AG04449 (cell line): ENCODE results near the gene TCEAL6.
A peak's percentile ranks its signal among the peaks of the same experiment; 100 is the strongest.
"Not testable (repeated sequence)": the region's sequence is repeated elsewhere in the genome, so short reads cannot be mapped to it uniquely, and the experiment has no call there.

ENCODE experiments used
- CTCF ChIA-PET: fragments of 350-600 bp; formaldehyde crosslinking; extraction: SDS; loops from one replicate; lab custom pipeline; 2021; ENCODE audit warnings: antibody characterized with exemption; lab: Yijun Ruan, JAX
- POLR2A ChIA-PET: fragments of 400-600, 350-600 bp; formaldehyde crosslinking; extraction: SDS; loops from one replicate; lab custom pipeline; 2020; ENCODE audit warnings: antibody characterized with exemption, inconsistent platforms; lab: Yijun Ruan, JAX
- DNase-seq: peaks from one replicate; pipeline ENCODE4 v3.0.0-alpha.2; 2010; ENCODE audit warnings: low read depth, low spot score
- H3K4me3 ChIP-seq: 2 replicates; pipeline ENCODE4 v1.5.1; 2011; ENCODE audit warnings: low read depth, mild to moderate bottlenecking, control low read depth, low read length
- CTCF ChIP-seq: IDR thresholded peaks from one replicate; pipeline ENCODE4 v1.5.1; 2011; ENCODE audit warnings: mild to moderate bottlenecking, moderate library complexity, low read length, control low read depth, inconsistent platforms; ENCODE audit not compliant: insufficient read depth; ENCODE audit errors: missing control alignments

Gene TCEAL6

GRCh38 chrX:102142274-102142673, at the start of gene TCEAL6:
Gene TCEAL6 (minus strand): TSS chrX:102142481.
- CTCF ChIA-PET, H3K4me3 ChIP-seq, DNase-seq, POLR2A ChIA-PET: not testable (repeated sequence)

- no peak overlapping the region for H3K4me3 ChIP-seq
- CTCF ChIA-PET, result no interaction called here
- no peak for DNase-seq
- TF ChIP-seq CTCF, result no peak
- POLR2A ChIA-PET, result no interaction called here
Measured at GRCh38 chrX:102185967-102186720, 43.9 kb upstream of the TCEAL6 start.

- DNase-seq, result no peak
- TF ChIP-seq CTCF, result no peak
- CTCF ChIA-PET, result no interaction called here
- POLR2A ChIA-PET, result no interaction called here
- peak within 1 kb of the TSS; percentile 44 for H3K4me3 ChIP-seq
Measured at GRCh38 chrX:102155806-102156179, 13.5 kb upstream of the TCEAL6 start, which contains the start of gene BEX5. Gene BEX5 (minus strand): TSS chrX:102155977. CDS start chrX:102154265, 1,712 bp downstream.

- POLR2A ChIA-PET, result no interaction called here
- H3K4me3 ChIP-seq, result peak overlapping the region; percentile 44
- CTCF ChIA-PET, result no interaction called here
Measured at GRCh38 chrX:102154900-102155805, 12.9 kb upstream of the TCEAL6 start.

GRCh38 chrX:102154218-102154860, 12.1 kb upstream of the TCEAL6 start:
- H3K4me3 ChIP-seq, result no peak overlapping the region

More at GRCh38 chrX:102154900-102155805, 12.9 kb upstream of the TCEAL6 start:
- no peak for DNase-seq
- no peak for TF ChIP-seq CTCF

GRCh38 chrX:102141631-102142030, 650 bp downstream of the TCEAL6 start:
- POLR2A ChIA-PET, H3K4me3 ChIP-seq, DNase-seq, CTCF ChIA-PET: not testable (repeated sequence)

More at GRCh38 chrX:102154218-102154860, 12.1 kb upstream of the TCEAL6 start:
- DNase-seq, result no peak
- TF ChIP-seq CTCF, result no peak
- ChIA-PET POLR2A (no interaction called here), CTCF (no interaction called here)

GRCh38 chrX:102140876-102141275, 1.4 kb downstream of the TCEAL6 start:
- H3K4me3 ChIP-seq, DNase-seq, CTCF ChIA-PET, POLR2A ChIA-PET: not testable (repeated sequence)
